SK-N-SH treated with all-trans-retinoic acid at 6 μM for 48 hours (cell line): ENCODE measurements around the gene RAD51B.

Experiments
- ATAC-seq: fragments of 200-7000 bp; cut with Tn5 transposase; 3 replicates; pipeline ENCODE4 v1.9.1; 2020; ENCODE audit warnings: mild to moderate bottlenecking, moderate library complexity
- ARNTL ChIP-seq: fragments of 450-650 bp; formaldehyde crosslinking; IDR thresholded peaks from 2 replicates; pipeline ENCODE4 v1.5.0; 2020; ENCODE audit warnings: low read depth, mild to moderate bottlenecking, moderate library complexity, borderline replicate concordance
- BACH2 ChIP-seq: fragments of 250-450 bp; sonication (Bioruptor Pico); IDR thresholded peaks from 2 replicates; pipeline ENCODE4 v1.9.0; 2021; ENCODE audit warnings: mild to moderate bottlenecking, borderline replicate concordance
- CSDC2 ChIP-seq: fragments of 250-450 bp; sonication (Bioruptor Pico); IDR thresholded peaks from 2 replicates; pipeline ENCODE4 v1.5.0; 2020; ENCODE audit warnings: mild to moderate bottlenecking, moderate library complexity
- ESRRG ChIP-seq: fragments of 250-450 bp; sonication (Bioruptor Pico); IDR thresholded peaks from 2 replicates; pipeline ENCODE4 v1.6.1; 2021; ENCODE audit warnings: mild to moderate bottlenecking
- GLIS3 ChIP-seq: fragments of 250-450 bp; sonication (Bioruptor Pico); IDR thresholded peaks from 2 replicates; pipeline ENCODE4 v1.5.0; 2020; ENCODE audit warnings: mild to moderate bottlenecking, moderate library complexity
- ISL1 ChIP-seq: fragments of 250-450 bp; sonication (Bioruptor Pico); IDR thresholded peaks from 2 replicates; pipeline ENCODE4 v2.1.2; 2022; ENCODE audit warnings: mild to moderate bottlenecking, moderate library complexity
- OSR1 ChIP-seq: fragments of 250-450 bp; sonication (Bioruptor Pico); IDR thresholded peaks from 2 replicates; pipeline ENCODE4 v1.8.0; 2022; ENCODE audit warnings: moderate library complexity, mild to moderate bottlenecking, inconsistent platforms
- PPARA ChIP-seq: fragments of 250-450 bp; sonication (Bioruptor Pico); IDR thresholded peaks from 2 replicates; pipeline ENCODE4 v1.5.0; 2020; ENCODE audit warnings: mild to moderate bottlenecking, borderline replicate concordance
- SNAI2 ChIP-seq: fragments of 250-450 bp; sonication (Bioruptor Pico); IDR thresholded peaks from 2 replicates; pipeline ENCODE4 v1.5.0; 2020; ENCODE audit warnings: mild to moderate bottlenecking, moderate library complexity
- TCF4 ChIP-seq: fragments of 250-450 bp; sonication (Bioruptor Pico); IDR thresholded peaks from 2 replicates; pipeline ENCODE4 v1.8.0; 2021; ENCODE audit warnings: mild to moderate bottlenecking, moderate library complexity, borderline replicate concordance
- TOX ChIP-seq: fragments of 250-450 bp; sonication (Bioruptor Pico); IDR thresholded peaks from 2 replicates; pipeline ENCODE4 v1.8.0; 2021; ENCODE audit warnings: mild to moderate bottlenecking, moderate library complexity, borderline replicate concordance
- TSHZ2 ChIP-seq: fragments of 250-450 bp; sonication (Bioruptor Pico); IDR thresholded peaks from 2 replicates; pipeline ENCODE4 v1.5.0; 2020; ENCODE audit warnings: mild to moderate bottlenecking, moderate library complexity
- ZC3H10 ChIP-seq: fragments of 250-450 bp; sonication (Bioruptor Pico); IDR thresholded peaks from 2 replicates; pipeline ENCODE4 v1.5.1; 2021; ENCODE audit warnings: mild to moderate bottlenecking, moderate library complexity
- ZFP3 ChIP-seq: fragments of 250-450 bp; sonication (Bioruptor Pico); IDR thresholded peaks from 2 replicates; pipeline ENCODE4 v1.5.0; 2020; ENCODE audit warnings: mild to moderate bottlenecking, moderate library complexity
- ZFP30 ChIP-seq: fragments of 450-650 bp; formaldehyde crosslinking; IDR thresholded peaks from 2 replicates; pipeline ENCODE4 v1.5.0; 2022; ENCODE audit warnings: mild to moderate bottlenecking, moderate library complexity
- ZNF565 ChIP-seq: fragments of 450-650 bp; formaldehyde crosslinking; conservative IDR thresholded peaks from 2 replicates; pipeline ENCODE4 v1.5.0; 2020; ENCODE audit warnings: low read depth, mild to moderate bottlenecking, moderate library complexity
- ZNF70 ChIP-seq: fragments of 450-650 bp; formaldehyde crosslinking; IDR thresholded peaks from 2 replicates; pipeline ENCODE4 v1.5.0; 2020; ENCODE audit warnings: mild to moderate bottlenecking, moderate library complexity
- ZNF8 ChIP-seq: fragments of 450-650 bp; formaldehyde crosslinking; IDR thresholded peaks from 2 replicates; pipeline ENCODE4 v1.5.0; 2020; ENCODE audit warnings: mild to moderate bottlenecking, moderate library complexity
- TF ChIP-seq, protein P1 (sequence below): fragments of 250-450 bp; sonication (Bioruptor Pico); IDR thresholded peaks from 2 replicates; pipeline ENCODE4 v1.8.0; 2021; ENCODE audit warnings: low read depth, mild to moderate bottlenecking, moderate library complexity, borderline replicate concordance
- TF ChIP-seq, protein P2 (sequence below): fragments of 250-450 bp; sonication (Bioruptor Pico); IDR thresholded peaks from 2 replicates; pipeline ENCODE4 v1.5.1; 2021; ENCODE audit warnings: mild to moderate bottlenecking, moderate library complexity
- TF ChIP-seq, protein P3 (sequence below): fragments of 250-450 bp; sonication (Bioruptor Pico); IDR thresholded peaks from 2 replicates; pipeline ENCODE4 v1.8.0; 2020; ENCODE audit warnings: mild to moderate bottlenecking, moderate library complexity, borderline replicate concordance

RAD51B gene

DNA sequence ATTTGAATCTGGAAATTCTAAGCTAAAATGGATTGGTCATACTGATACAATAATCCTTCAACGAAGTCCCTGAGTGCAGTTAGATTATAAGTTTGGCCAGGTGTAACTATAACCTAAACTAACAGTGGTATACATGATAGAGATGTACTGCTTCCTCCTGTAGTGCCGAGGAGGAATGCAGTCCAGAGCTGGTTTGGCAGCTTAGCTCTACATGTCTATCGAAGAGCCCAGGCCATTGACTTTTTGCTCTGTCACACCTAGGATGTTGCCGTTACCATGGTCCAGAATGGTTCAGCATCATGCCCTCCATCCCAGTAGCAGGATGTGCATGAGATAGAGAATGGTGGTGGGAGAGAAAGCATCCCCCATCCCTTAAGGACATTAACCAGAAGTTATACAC is 655.2 kb downstream of the RAD51B start:
- ATAC-seq, result no peak
- no peak for TF ChIP-seq CSDC2 (CRISPR knock-in tag)
- no peak for TF ChIP-seq ZFP30 (CRISPR knock-in tag)
- TF ChIP-seq BACH2 (CRISPR knock-in tag), result no peak
- TF ChIP-seq TCF4 (CRISPR knock-in tag), result no peak
- TF ChIP-seq PPARA (CRISPR knock-in tag), result no peak
- no peak for TF ChIP-seq ZNF565
- no peak for TF ChIP-seq ESRRG (CRISPR knock-in tag)
- no peak for TF ChIP-seq ZNF8 (CRISPR knock-in tag)
- TF ChIP-seq, protein P1, sequence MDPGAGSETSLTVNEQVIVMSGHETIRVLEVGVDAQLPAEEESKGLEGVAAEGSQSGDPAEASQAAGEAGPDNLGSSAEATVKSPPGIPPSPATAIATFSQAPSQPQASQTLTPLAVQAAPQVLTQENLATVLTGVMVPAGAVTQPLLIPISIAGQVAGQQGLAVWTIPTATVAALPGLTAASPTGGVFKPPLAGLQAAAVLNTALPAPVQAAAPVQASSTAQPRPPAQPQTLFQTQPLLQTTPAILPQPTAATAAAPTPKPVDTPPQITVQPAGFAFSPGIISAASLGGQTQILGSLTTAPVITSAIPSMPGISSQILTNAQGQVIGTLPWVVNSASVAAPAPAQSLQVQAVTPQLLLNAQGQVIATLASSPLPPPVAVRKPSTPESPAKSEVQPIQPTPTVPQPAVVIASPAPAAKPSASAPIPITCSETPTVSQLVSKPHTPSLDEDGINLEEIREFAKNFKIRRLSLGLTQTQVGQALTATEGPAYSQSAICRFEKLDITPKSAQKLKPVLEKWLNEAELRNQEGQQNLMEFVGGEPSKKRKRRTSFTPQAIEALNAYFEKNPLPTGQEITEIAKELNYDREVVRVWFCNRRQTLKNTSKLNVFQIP, result no peak

GRCh38 chr14:68475802-68476201 is 656.2 kb downstream of the RAD51B start:
- no peak for ATAC-seq

GRCh38 chr14:68476212-68477109 is 656.9 kb downstream of the RAD51B start:
- ATAC-seq, result peak; percentile 91
- TF ChIP-seq ZC3H10 (peak; percentile 58; the same call in 1 of the 2 replicates), ZNF8 (CRISPR knock-in tag) (no peak), SNAI2 (CRISPR knock-in tag) (no peak), ISL1 (peak; percentile 72), CSDC2 (CRISPR knock-in tag) (no peak), ZFP3 (CRISPR knock-in tag) (no peak), TOX (CRISPR knock-in tag) (peak; percentile 57; the same call in 1 of the 2 replicates), ESRRG (CRISPR knock-in tag) (no peak), TCF4 (CRISPR knock-in tag) (no peak), ZNF70 (no peak), TSHZ2 (CRISPR knock-in tag) (no peak), GLIS3 (no peak), PPARA (CRISPR knock-in tag) (no peak)
- TF ChIP-seq, protein P1, result peak; percentile 32; the same call in 1 of the 2 replicates

More at GRCh38 chr14:68475802-68476201, 656.2 kb downstream of the RAD51B start:
- TF ChIP-seq BACH2 (CRISPR knock-in tag) (no peak), TOX (CRISPR knock-in tag) (no peak), ZFP3 (CRISPR knock-in tag) (no peak), ZNF8 (CRISPR knock-in tag) (no peak), GLIS3 (no peak), ZFP30 (CRISPR knock-in tag) (no peak), ZNF565 (no peak), OSR1 (no peak), ARNTL (CRISPR knock-in tag) (no peak), ESRRG (CRISPR knock-in tag) (no peak), SNAI2 (CRISPR knock-in tag) (no peak), CSDC2 (CRISPR knock-in tag) (no peak), ISL1 (no peak)
- TF ChIP-seq, protein P2, sequence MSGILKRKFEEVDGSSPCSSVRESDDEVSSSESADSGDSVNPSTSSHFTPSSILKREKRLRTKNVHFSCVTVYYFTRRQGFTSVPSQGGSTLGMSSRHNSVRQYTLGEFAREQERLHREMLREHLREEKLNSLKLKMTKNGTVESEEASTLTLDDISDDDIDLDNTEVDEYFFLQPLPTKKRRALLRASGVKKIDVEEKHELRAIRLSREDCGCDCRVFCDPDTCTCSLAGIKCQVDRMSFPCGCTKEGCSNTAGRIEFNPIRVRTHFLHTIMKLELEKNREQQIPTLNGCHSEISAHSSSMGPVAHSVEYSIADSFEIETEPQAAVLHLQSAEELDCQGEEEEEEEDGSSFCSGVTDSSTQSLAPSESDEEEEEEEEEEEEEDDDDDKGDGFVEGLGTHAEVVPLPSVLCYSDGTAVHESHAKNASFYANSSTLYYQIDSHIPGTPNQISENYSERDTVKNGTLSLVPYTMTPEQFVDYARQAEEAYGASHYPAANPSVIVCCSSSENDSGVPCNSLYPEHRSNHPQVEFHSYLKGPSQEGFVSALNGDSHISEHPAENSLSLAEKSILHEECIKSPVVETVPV (CRISPR knock-in tag), result no peak
- TF ChIP-seq, protein P1, result no peak
- TF ChIP-seq, protein P3, sequence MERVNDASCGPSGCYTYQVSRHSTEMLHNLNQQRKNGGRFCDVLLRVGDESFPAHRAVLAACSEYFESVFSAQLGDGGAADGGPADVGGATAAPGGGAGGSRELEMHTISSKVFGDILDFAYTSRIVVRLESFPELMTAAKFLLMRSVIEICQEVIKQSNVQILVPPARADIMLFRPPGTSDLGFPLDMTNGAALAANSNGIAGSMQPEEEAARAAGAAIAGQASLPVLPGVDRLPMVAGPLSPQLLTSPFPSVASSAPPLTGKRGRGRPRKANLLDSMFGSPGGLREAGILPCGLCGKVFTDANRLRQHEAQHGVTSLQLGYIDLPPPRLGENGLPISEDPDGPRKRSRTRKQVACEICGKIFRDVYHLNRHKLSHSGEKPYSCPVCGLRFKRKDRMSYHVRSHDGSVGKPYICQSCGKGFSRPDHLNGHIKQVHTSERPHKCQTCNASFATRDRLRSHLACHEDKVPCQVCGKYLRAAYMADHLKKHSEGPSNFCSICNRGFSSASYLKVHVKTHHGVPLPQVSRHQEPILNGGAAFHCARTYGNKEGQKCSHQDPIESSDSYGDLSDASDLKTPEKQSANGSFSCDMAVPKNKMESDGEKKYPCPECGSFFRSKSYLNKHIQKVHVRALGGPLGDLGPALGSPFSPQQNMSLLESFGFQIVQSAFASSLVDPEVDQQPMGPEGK (CRISPR knock-in tag), result no peak
